ENCODE data around the gene CDH9.
A peak's percentile ranks its signal among the peaks of the same experiment; 100 is the strongest.

The CDH9 gene

GRCh38 chr5:26959290-26959689, 79.1 kb downstream of the CDH9 start:
- DNase-seq (ENCODE audit: low read depth), result no peak
- TF ChIP-seq, protein P1, sequence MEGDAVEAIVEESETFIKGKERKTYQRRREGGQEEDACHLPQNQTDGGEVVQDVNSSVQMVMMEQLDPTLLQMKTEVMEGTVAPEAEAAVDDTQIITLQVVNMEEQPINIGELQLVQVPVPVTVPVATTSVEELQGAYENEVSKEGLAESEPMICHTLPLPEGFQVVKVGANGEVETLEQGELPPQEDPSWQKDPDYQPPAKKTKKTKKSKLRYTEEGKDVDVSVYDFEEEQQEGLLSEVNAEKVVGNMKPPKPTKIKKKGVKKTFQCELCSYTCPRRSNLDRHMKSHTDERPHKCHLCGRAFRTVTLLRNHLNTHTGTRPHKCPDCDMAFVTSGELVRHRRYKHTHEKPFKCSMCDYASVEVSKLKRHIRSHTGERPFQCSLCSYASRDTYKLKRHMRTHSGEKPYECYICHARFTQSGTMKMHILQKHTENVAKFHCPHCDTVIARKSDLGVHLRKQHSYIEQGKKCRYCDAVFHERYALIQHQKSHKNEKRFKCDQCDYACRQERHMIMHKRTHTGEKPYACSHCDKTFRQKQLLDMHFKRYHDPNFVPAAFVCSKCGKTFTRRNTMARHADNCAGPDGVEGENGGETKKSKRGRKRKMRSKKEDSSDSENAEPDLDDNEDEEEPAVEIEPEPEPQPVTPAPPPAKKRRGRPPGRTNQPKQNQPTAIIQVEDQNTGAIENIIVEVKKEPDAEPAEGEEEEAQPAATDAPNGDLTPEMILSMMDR (IDR thresholded peaks at IDR 0.05; ENCODE audit: low read length, missing control alignments), result no peak
- no peak overlapping the region for H3K4me3 ChIP-seq (replicated peaks; ENCODE audit: low read depth, low read length)

DNA sequence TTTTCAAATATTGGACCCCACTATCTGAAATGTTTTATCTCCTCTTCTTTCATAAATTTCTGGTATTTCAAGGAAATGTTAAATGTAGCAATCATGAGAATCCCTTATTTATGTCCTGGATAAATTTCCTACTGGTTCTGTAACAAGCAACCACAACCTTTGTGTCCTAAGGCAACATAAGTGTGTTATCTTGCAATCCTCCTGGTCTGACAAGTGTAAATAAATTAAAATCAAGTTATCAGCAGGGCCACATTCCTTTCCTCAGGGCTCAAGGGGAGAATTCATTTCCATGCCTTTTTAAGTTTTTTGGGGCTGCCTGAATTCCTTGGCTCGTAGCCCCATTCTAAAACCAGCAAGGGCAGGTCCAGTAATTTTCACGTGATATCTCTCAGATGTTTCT, 83.2 kb downstream of the CDH9 start:
- TF ChIP-seq, protein P1 (IDR thresholded peaks at IDR 0.05; ENCODE audit: low read length, missing control alignments), result no peak
- peak; percentile 4 for DNase-seq (ENCODE audit: low read depth)
- H3K4me3 ChIP-seq (replicated peaks; ENCODE audit: low read depth, low read length), result no peak overlapping the region

DNA sequence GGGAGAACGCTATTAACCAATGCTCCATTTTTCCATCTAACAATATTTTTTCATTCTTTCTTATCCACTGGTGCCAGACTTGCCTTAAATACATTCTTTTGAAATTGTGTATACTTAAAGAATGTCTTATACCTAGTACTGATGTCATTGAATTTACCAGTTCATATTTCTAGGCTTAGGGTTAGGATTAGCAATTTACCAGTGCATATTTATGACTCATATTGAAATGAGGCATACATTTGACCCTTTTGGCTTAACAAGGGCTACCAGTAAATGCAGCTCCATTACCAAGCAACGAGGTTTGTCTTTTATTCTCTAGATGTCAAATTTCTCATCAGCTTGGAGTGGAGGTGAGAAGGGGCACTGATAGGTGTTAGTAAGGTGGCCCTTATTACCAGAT, 89.5 kb downstream of the CDH9 start:
- no peak for DNase-seq (ENCODE audit: low read depth)
- TF ChIP-seq, protein P1 (IDR thresholded peaks at IDR 0.05; ENCODE audit: low read length, missing control alignments), result no peak
- no peak overlapping the region for H3K4me3 ChIP-seq (replicated peaks; ENCODE audit: low read depth, low read length)

GRCh38 chr5:26945901-26946300, 92.5 kb downstream of the CDH9 start:
- no peak overlapping the region for H3K4me3 ChIP-seq (replicated peaks; ENCODE audit: low read depth, low read length)
- DNase-seq (ENCODE audit: low read depth), result no peak
- TF ChIP-seq, protein P1 (IDR thresholded peaks at IDR 0.05; ENCODE audit: low read length, missing control alignments), result no peak

DNA sequence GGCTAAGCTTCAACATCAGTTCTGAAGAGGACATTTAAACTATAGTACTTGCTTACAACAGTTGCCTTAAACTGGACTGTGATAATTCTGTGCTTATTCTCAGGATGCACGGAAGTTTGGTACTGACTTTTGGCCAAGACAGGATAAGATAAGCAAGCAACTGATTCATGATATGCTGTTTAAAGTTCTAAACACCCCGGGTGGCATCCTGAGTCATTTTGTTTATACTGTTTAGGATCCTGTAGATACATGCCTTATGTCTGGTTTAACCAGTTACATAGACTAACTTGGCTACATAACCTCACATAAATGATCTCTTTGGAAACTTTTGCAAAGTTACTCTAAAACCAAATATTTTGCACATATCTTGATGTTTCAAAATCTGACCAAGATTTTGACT, 95.9 kb downstream of the CDH9 start:
- TF ChIP-seq, protein P1 (IDR thresholded peaks at IDR 0.05; ENCODE audit: low read length, missing control alignments), result no peak
- peak; percentile 39 for DNase-seq (ENCODE audit: low read depth)

GRCh38 chr5:26940994-26941393, 97.4 kb downstream of the CDH9 start:
- TF ChIP-seq, protein P1 (IDR thresholded peaks at IDR 0.05; ENCODE audit: low read length, missing control alignments), result no peak
- DNase-seq (ENCODE audit: low read depth), result no peak
- no peak overlapping the region for H3K4me3 ChIP-seq (replicated peaks; ENCODE audit: low read depth, low read length)

More for the DNA sequence above, 95.9 kb downstream of the CDH9 start:
- no peak overlapping the region for H3K4me3 ChIP-seq (replicated peaks; ENCODE audit: low read depth, low read length)

- H3K4me3 ChIP-seq (replicated peaks; ENCODE audit: low read depth, low read length), result no peak overlapping the region
- no peak for DNase-seq (ENCODE audit: low read depth)
Observed at GRCh38 chr5:26932238-26932637, 106.1 kb downstream of the CDH9 start.

More at GRCh38 chr5:26932238-26932637, 106.1 kb downstream of the CDH9 start:
- TF ChIP-seq, protein P1 (IDR thresholded peaks at IDR 0.05; ENCODE audit: low read length, missing control alignments), result no peak
